Loucy (cell line): Measurements from ENCODE around the gene CAMTA1.

Experiments used
- H2AFZ ChIP-seq: fragments of 200-600 bp; sonication (generic); 2 replicates; pipeline ENCODE4 v1.6.0; 2016; ENCODE audit warnings: antibody characterized with exemption, mild to moderate bottlenecking, low read length, moderate library complexity
- H3F3A ChIP-seq: fragments of 200-600 bp; 2 replicates; pipeline ENCODE4 v1.6.0; 2016; ENCODE audit warnings: antibody characterized with exemption, low read depth, mild to moderate bottlenecking
- H3K27me3 ChIP-seq: fragments of 200-600 bp; sonication (generic); 2 replicates; pipeline ENCODE4 v1.6.1; 2014; ENCODE audit warnings: low read length, mild to moderate bottlenecking; ENCODE audit not compliant: insufficient read depth, poor library complexity, severe bottlenecking
- H3K36me3 ChIP-seq: fragments of 200-600 bp; sonication (generic); 2 replicates; pipeline ENCODE4 v1.6.1; 2016; ENCODE audit warnings: low read length; ENCODE audit not compliant: insufficient read depth
- H3K4me1 ChIP-seq: fragments of 200-600 bp; sonication (generic); 2 replicates; pipeline ENCODE4 v1.5.1; 2014; ENCODE audit warnings: low read length, mild to moderate bottlenecking; ENCODE audit not compliant: insufficient read depth, poor library complexity, severe bottlenecking
- H3K4me2 ChIP-seq: fragments of 200-600 bp; sonication (generic); 2 replicates; pipeline ENCODE4 v1.6.0; 2014; ENCODE audit warnings: antibody characterized with exemption, low read length, low read depth, mild to moderate bottlenecking; ENCODE audit not compliant: poor library complexity, severe bottlenecking
- H3K4me3 ChIP-seq: fragments of 200-600 bp; sonication (generic); 2 replicates; pipeline ENCODE4 v1.5.1; 2014; ENCODE audit warnings: low read length, mild to moderate bottlenecking, mixed read lengths; ENCODE audit not compliant: poor library complexity, severe bottlenecking
- H3K79me2 ChIP-seq: fragments of 200-600 bp; sonication (generic); 2 replicates; pipeline ENCODE4 v1.6.1; 2014; ENCODE audit warnings: low read length; ENCODE audit not compliant: insufficient read depth
- H3K9ac ChIP-seq: fragments of 200-600 bp; sonication (generic); 2 replicates; pipeline ENCODE4 v1.6.0; 2014; ENCODE audit warnings: mild to moderate bottlenecking, low read depth, low read length, moderate library complexity; ENCODE audit not compliant: poor library complexity, severe bottlenecking
- H3K9me2 ChIP-seq: fragments of 200-600 bp; sonication (generic); replicated peaks from 2 replicates; pipeline ENCODE4 v1.6.1; 2016; ENCODE audit warnings: low read depth, low read length, mixed read lengths
- H3K9me3 ChIP-seq: fragments of 200-600 bp; sonication (generic); 2 replicates; pipeline ENCODE4 v1.6.1; 2014; ENCODE audit warnings: mild to moderate bottlenecking, antibody characterized with exemption, low read length, low read depth; ENCODE audit not compliant: insufficient read depth
- H4K20me1 ChIP-seq: fragments of 200-600 bp; sonication (generic); 2 replicates; pipeline ENCODE4 v1.6.0; 2014; ENCODE audit warnings: antibody characterized with exemption, low read length, mild to moderate bottlenecking; ENCODE audit not compliant: insufficient read depth, poor library complexity, severe bottlenecking
- CTCF ChIP-seq: fragments of 200-600 bp; sonication (generic); conservative IDR thresholded peaks from 2 replicates; pipeline ENCODE4 v1.5.1; 2014; ENCODE audit warnings: mild to moderate bottlenecking, antibody characterized with exemption, low read length
- EZH2phosphoT487 ChIP-seq: fragments of 200-600 bp; IDR thresholded peaks from 2 replicates; pipeline ENCODE4 v1.6.1; 2018; ENCODE audit warnings: antibody characterized with exemption, mild to moderate bottlenecking, moderate library complexity, borderline replicate concordance

The CAMTA1 gene

GRCh38 chr1:7127322-7128075 lies 342.2 kb downstream of the CAMTA1 start:
- Histone ChIP-seq H2AFZ (no peak overlapping the region), H3K27me3 (no peaks in the 10 kb centered on the region), H3K79me2 (no peaks in the 10 kb centered on the region), H3K9me3 (no peaks in the 10 kb centered on the region), H3K4me2 (peak overlapping the region; percentile 55), H4K20me1 (no peaks in the 10 kb centered on the region), H3K4me1 (peaks cover 20% of the 10 kb centered on the region), H3K9me2 (no peaks in the 10 kb centered on the region), H3K9ac (peak overlapping the region; percentile 66), H3K4me3 (peak overlapping the region; percentile 45), H3F3A (no peaks in the 10 kb centered on the region), H3K36me3 (no peaks in the 10 kb centered on the region)
- TF ChIP-seq CTCF (no peak; the same call in 1 of the 2 replicates), EZH2phosphoT487 (no peak)

GRCh38 chr1:7128293-7128692 lies 343.0 kb downstream of the CAMTA1 start:
- peaks cover 20% of the 10 kb centered on the region for H3K4me1 ChIP-seq
- no peaks in the 10 kb centered on the region for H3K79me2 ChIP-seq
- no peaks in the 10 kb centered on the region for H3K9me3 ChIP-seq
- no peaks in the 10 kb centered on the region for H3K36me3 ChIP-seq
- H3K9ac ChIP-seq, result peak overlapping the region; percentile 65
- H2AFZ ChIP-seq, result no peak overlapping the region
- TF ChIP-seq CTCF, result no peak
- TF ChIP-seq EZH2phosphoT487, result no peak
- H3K9me2 ChIP-seq, result no peaks in the 10 kb centered on the region
- H3K4me3 ChIP-seq, result peak overlapping the region; percentile 31
- H4K20me1 ChIP-seq, result no peaks in the 10 kb centered on the region
- no peaks in the 10 kb centered on the region for H3F3A ChIP-seq
- no peaks in the 10 kb centered on the region for H3K27me3 ChIP-seq
- H3K4me2 ChIP-seq, result peak overlapping the region; percentile 55

- Histone ChIP-seq H3K36me3 (no peaks in the 10 kb centered on the region), H4K20me1 (no peaks in the 10 kb centered on the region), H3F3A (no peaks in the 10 kb centered on the region), H3K9ac (no peak overlapping the region), H3K4me1 (peaks cover 20% of the 10 kb centered on the region), H2AFZ (no peak overlapping the region), H3K4me2 (no peak overlapping the region), H3K79me2 (no peaks in the 10 kb centered on the region), H3K4me3 (no peak overlapping the region), H3K27me3 (no peaks in the 10 kb centered on the region), H3K9me2 (no peaks in the 10 kb centered on the region), H3K9me3 (no peaks in the 10 kb centered on the region)
- TF ChIP-seq EZH2phosphoT487 (no peak), CTCF (no peak)
These were observed 344.9 kb downstream of the CAMTA1 start for GRCh38 chr1:7130127-7130526.
